Esophagus squamous epithelium (tissue), 5 donors: ENCODE results near the gene PCSK6. TPM values are rescaled to one million over a fixed set of nuclear protein-coding genes. Genes with fewer than 3 reads are reported as not detected.
"Not testable (repeated sequence)": the region's sequence is repeated elsewhere in the genome, so short reads cannot be mapped to it uniquely, and the experiment has no call there.

Experiments used
- DNase-seq: peaks from one replicate; lab custom pipeline; 2025; lab: John Stamatoyannopoulos, UW
- H3K27ac ChIP-seq, 4 donors: fragments of 200-600 bp; sonication (generic); one replicate each; pipeline ENCODE4 v1.5.1; 2016 to 2019; ENCODE audit warnings: mild to moderate bottlenecking in 1 of 4
- H3K27me3 ChIP-seq, 4 donors: fragments of 200-600 bp; sonication (generic); 1 replicate in 3 of 4; 2 replicates in 1 of 4; pipeline versions ENCODE4 v1.5.1 to v1.6.0; 2017 to 2021; ENCODE audit warnings: antibody characterized with exemption in 1 of 4
- H3K36me3 ChIP-seq, 3 donors: fragments of 200-600 bp; sonication (generic); one replicate each; pipeline ENCODE4 v1.5.1; 2016 to 2019
- H3K4me1 ChIP-seq, 3 donors: fragments of 200-600 bp; sonication (generic); one replicate each; pipeline ENCODE4 v1.5.1; 2017 to 2019
- H3K4me3 ChIP-seq, 4 donors: fragments of 200-600 bp; sonication (generic); 1 replicate in 3 of 4; 2 replicates in 1 of 4; pipeline ENCODE4 v1.5.1; 2016 to 2019; ENCODE audit warnings: mild to moderate bottlenecking in 2 of 4, moderate library complexity in 1 of 4
- H3K9me3 ChIP-seq, 3 donors: fragments of 200-600 bp; sonication (generic); one replicate each; pipeline ENCODE4 v1.5.1; 2016 to 2019
- POLR2A ChIP-seq, 4 donors: fragments of 450-650 bp; IDR thresholded peaks; one replicate each; pipeline ENCODE4 v1.6.1; 2017; ENCODE audit warnings: antibody characterized with exemption in 4 of 4, mild to moderate bottlenecking in 4 of 4, moderate library complexity in 3 of 4
- WGBS, 2 donors: methylation state at CpG; one replicate each; pipeline ENCODE4 v1.1.5; 2018; 5-methylcytosine and 5-hydroxymethylcytosine counted together
- intact Hi-C: fragments of 100-400 bp; cut with DNase I; formaldehyde crosslinking; loops from one replicate; pipeline ENCODE4 v1.15.0; 2022
- total RNA-seq, 4 donors: library from RNA; depleted of rRNA; stranded (reverse); fragments of >200 nt; gene quantifications; one replicate each; pipeline ENCODE4 v1.1.0, GENCODE V29; 2016
- TF ChIP-seq, protein P1 (sequence below), 6 experiments: fragments of 450-650 bp in 4 of 6; fragments of 200-600 bp in 2 of 6; sonication (generic) in 2 of 6; IDR thresholded peaks; one replicate each; pipeline ENCODE4 v1.5.1; 2016 to 2019; ENCODE audit warnings: antibody characterized with exemption in 6 of 6, mild to moderate bottlenecking in 4 of 6, moderate library complexity in 4 of 6
- donor health status: DM: yes; HTN: yes; CAD: no.

The PCSK6 gene
- total RNA-seq, 4 donors from 2014 or later: 5.1 to 13.8 (median 9.2) TPM

DNA sequence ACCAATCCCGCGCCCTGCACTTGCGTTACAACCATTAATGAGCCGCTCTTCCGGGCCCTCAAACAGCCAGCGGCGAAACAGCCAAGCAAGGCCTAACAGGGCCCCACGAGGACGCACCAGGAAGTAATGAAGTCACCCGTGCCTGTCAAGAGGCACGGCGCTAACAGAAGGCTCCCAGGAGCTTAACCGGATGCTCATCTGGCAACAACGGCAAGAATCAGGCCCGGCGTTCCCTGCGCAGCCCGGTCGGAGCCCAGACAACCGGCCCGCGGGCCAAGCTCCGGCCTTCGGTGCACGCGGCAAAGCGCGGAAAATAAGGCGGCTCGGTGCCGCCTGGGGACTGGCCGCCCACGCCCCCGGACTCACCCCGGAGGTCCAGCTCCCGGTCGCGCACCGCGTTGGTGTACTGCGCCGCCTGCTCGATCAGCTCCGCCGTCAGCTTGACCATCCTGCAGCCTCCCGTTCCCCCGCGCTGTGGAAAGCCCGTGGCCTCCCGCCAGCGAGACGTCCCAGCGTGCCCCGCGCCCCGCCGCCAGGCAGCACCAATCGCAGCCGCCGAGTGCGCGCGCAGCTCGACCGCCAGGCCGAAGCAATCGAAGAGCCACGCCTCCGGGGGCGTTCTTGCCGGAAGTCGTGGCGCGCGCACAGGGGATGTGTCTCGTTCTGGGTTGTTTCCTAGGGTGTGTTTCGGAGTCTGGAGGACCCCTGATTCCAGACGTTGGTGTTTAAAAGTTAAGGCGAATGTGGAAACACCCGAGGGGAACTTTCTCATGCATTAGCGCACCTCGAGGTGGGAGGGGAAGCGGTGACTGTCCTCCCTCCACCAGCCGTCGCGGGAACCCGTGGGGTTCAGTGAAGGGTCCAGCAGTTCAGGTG lies 194.5 kb downstream of the PCSK6 start, which contains the start of gene SNRPA1:
Gene SNRPA1 (minus strand): TSS at position 518 of the 876 bp plus-strand sequence. CDS start 70 bp downstream, at position 448.
- Histone ChIP-seq H3K9me3 (no peaks in the 10 kb centered on the region), H3K4me1 (peaks cover 6 to 48% (median 25%) of the 10 kb centered on the region in 3 donors), H3K36me3 (peaks cover 0 to 21% (median 0%) of the 10 kb centered on the region in 3 donors), H3K27ac (peak within 1 kb of the TSS; percentile 91 to 99 (median 94)), H3K4me3 (peak within 1 kb of the TSS; percentile 73 to 94 (median 82)), H3K27me3 (no peaks in the 10 kb centered on the region)
- peak in 2 of 4 donors; percentile 66 to 93 for TF ChIP-seq POLR2A (IDR thresholded peaks at IDR 0.05)
- TF ChIP-seq, protein P1, sequence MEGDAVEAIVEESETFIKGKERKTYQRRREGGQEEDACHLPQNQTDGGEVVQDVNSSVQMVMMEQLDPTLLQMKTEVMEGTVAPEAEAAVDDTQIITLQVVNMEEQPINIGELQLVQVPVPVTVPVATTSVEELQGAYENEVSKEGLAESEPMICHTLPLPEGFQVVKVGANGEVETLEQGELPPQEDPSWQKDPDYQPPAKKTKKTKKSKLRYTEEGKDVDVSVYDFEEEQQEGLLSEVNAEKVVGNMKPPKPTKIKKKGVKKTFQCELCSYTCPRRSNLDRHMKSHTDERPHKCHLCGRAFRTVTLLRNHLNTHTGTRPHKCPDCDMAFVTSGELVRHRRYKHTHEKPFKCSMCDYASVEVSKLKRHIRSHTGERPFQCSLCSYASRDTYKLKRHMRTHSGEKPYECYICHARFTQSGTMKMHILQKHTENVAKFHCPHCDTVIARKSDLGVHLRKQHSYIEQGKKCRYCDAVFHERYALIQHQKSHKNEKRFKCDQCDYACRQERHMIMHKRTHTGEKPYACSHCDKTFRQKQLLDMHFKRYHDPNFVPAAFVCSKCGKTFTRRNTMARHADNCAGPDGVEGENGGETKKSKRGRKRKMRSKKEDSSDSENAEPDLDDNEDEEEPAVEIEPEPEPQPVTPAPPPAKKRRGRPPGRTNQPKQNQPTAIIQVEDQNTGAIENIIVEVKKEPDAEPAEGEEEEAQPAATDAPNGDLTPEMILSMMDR (IDR thresholded peaks at IDR 0.05): peak in 2 of 6 experiments; percentile 15 to 54
- WGBS, 2 donors: 1 to 2% methylated on average over 13 to 22 of the region's 87 CpGs
- intact Hi-C loops: loop anchor here (5.0 kb wide), 1 partner anchor 352 kb away; no protein-coding TSS in a partner anchor
- DNase-seq: peak; percentile 86

DNA sequence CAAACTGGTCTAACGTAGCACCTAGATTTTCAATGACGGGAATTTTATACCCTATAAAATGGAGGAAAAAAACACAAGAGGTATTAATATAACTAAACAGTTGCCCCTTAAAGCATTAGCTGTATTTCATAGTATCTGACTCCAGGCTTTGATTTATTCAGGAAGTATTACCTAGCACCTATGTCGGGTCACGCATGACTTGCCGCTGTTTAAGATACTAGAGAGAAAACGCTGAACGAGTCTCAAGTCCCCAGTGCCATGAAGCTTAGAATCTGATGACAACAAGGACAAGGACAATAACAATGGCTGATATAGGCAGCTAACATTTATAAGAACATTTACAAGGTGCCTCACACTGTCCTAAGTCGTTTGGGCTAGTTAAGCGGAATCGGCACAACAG lies 196.4 kb downstream of the PCSK6 start:
- intact Hi-C loops: no loop called here
- Histone ChIP-seq H3K36me3 (peaks cover 0 to 40% (median 0%) of the 10 kb centered on the region in 3 donors), H3K9me3 (no peaks in the 10 kb centered on the region), H3K4me3 (peak overlapping the region; percentile 73 to 94 (median 82)), H3K27ac (peak overlapping the region in 3 of 4 donors; percentile 94 to 99 (median 95)), H3K27me3 (no peaks in the 10 kb centered on the region), H3K4me1 (peaks cover 6 to 57% (median 25%) of the 10 kb centered on the region in 3 donors)
- no peak for DNase-seq
- no peak for TF ChIP-seq POLR2A (IDR thresholded peaks at IDR 0.05)
- TF ChIP-seq, protein P1 (IDR thresholded peaks at IDR 0.05): no peak
- 26 to 39% methylated on average over 10 of the region's 10 CpGs for WGBS, 2 donors

DNA sequence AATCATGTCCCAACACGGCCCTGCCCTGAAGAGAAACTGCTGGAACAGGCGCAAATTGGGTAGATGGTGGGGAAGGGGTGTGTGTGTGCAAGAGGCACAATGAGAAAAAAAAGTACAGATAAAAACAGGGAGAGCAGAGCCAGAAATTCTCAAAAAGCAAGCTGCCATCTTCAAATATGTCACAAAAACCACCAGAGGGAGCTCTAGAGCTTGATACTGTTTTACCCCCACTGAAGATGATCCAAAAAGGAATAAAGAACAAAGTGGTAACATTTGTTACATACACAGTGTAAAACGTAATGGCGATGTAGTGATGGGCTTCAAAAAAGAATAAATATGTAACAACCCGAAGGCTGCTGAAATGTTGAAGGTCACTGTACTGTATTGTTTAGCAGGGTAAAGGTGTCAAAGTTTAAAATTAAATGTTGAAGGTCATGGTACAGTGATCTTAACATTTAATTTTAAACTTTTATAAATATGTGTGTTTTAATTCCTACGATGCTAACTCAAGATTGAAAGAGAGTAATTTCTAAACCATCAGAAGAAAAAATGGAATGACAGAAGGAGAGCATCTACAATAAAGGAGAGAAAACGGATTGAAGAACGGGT lies 200.5 kb downstream of the PCSK6 start:
- intact Hi-C loops: no loop called here
- Histone ChIP-seq H3K4me3 (no peak overlapping the region), H3K4me1 (peaks cover 0 to 41% (median 18%) of the 10 kb centered on the region in 3 donors), H3K9me3 (no peaks in the 10 kb centered on the region), H3K27ac (no peak overlapping the region), H3K36me3 (peaks cover 0 to 81% (median 16%) of the 10 kb centered on the region in 3 donors), H3K27me3 (no peaks in the 10 kb centered on the region)
- 52 to 67% methylated on average over 7 to 8 of the region's 8 CpGs for WGBS, 2 donors
- DNase-seq: no peak
- no peak for TF ChIP-seq POLR2A (IDR thresholded peaks at IDR 0.05)
- TF ChIP-seq, protein P1 (IDR thresholded peaks at IDR 0.05): peak in 5 of 6 experiments; percentile 37 to 67 (median 55)

DNA sequence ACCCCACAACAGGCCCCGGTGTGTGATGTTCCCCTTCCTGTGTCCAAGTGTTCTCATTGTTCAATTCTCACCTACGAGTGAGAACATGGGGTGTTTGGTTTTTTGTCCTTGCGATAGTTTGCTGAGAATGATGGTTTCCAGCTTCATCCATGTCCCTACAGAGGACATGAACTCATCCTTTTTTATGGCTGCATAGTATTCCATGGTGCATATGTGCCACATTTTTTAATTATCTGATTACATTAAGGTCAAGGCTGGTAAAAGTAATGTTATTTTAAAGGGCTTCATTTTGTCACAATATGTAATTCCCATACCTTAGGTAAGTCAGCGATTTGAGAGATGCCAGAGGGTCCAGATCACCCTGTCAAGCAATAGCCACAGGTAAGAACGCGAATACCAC lies 202.2 kb downstream of the PCSK6 start:
- Histone ChIP-seq H3K4me1 (peaks cover 0 to 24% (median 4%) of the 10 kb centered on the region in 3 donors), H3K36me3 (peaks cover 2 to 98% (median 18%) of the 10 kb centered on the region in 3 donors)
- 97% methylated on average over 6 of the region's 6 CpGs for WGBS, 2 donors
- H3K27me3 ChIP-seq, H3K9me3 ChIP-seq, H3K4me3 ChIP-seq, DNase-seq, intact Hi-C loops, H3K27ac ChIP-seq: not testable (repeated sequence)

DNA sequence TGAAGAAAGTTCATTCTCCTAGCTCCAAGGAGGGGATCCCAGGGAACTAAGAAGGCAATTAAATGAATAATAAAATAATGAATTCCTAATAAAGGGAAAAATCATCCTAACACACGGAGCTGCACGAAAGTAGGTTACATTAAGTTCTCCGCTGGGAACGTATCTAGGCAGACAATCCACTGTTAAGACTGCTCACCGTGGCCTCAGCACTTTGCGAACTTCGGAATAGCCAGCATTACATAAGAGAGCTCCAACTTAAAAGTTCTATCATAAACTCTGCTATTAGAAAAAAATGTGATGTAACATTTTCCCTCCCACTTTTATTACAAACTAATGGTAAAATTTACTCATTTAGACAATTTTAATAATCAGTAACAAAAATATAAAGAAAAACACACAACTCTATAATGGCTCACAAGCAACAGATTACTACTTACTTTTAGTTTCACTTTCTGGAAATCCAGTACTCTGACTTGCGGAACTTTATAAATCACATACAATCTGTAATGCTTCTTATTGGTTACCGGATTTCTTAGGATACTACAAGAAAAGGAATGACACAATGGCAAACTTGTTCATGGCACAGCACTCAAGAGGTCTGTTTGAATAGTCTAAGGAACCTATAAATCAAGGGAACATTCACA lies 202.9 kb downstream of the PCSK6 start:
- Histone ChIP-seq H3K27me3 (no peaks in the 10 kb centered on the region), H3K4me3 (no peak overlapping the region), H3K27ac (no peak overlapping the region), H3K36me3 (peaks cover 3 to 99% (median 18%) of the 10 kb centered on the region in 3 donors), H3K9me3 (no peaks in the 10 kb centered on the region), H3K4me1 (peaks cover 0 to 17% (median 0%) of the 10 kb centered on the region in 3 donors)
- WGBS, 2 donors: 89 to 90% methylated on average over 9 of the region's 9 CpGs
- TF ChIP-seq POLR2A (IDR thresholded peaks at IDR 0.05): no peak
- TF ChIP-seq, protein P1 (IDR thresholded peaks at IDR 0.05): no peak
- intact Hi-C loops: no loop called here
- DNase-seq: no peak
